HEK293 (cell line): ENCODE data around the gene RNF187.

Source experiments
- CTCF ChIA-PET: fragments of 350-600 bp; formaldehyde crosslinking; extraction: SDS; loops from one replicate; lab custom pipeline; 2021; ENCODE audit warnings: antibody characterized with exemption; lab: Yijun Ruan, JAX
- POLR2A ChIA-PET: fragments of 300-600 bp; formaldehyde crosslinking; extraction: SDS; loops from one replicate; lab custom pipeline; 2020; ENCODE audit warnings: antibody characterized with exemption, inconsistent platforms; lab: Yijun Ruan, JAX
- H3K27ac ChIP-seq: fragments of 200-500 bp; sonication (Bioruptor generic); 2 replicates; pipeline ENCODE4 v1.5.1; 2014; ENCODE audit warnings: low read depth, low read length, control low read depth, inconsistent platforms; ENCODE audit errors: extremely low read depth
- H3K36me3 ChIP-seq, 2 experiments: fragments of 200-500 bp in 1 of 2; sonication (Bioruptor generic) in 1 of 2; 1 replicate in 1 of 2; 2 replicates in 1 of 2; pipeline ENCODE4 v1.5.1; 2014 to 2017; ENCODE audit warnings: inconsistent platforms in 2 of 2, low read length in 2 of 2; ENCODE audit not compliant: control insufficient read depth in 2 of 2, insufficient read depth in 1 of 2
- H3K4me1 ChIP-seq: fragments of 200-500 bp; sonication (Bioruptor generic); 2 replicates; pipeline ENCODE4 v1.5.1; 2014; ENCODE audit warnings: mild to moderate bottlenecking, low read length, inconsistent platforms; ENCODE audit not compliant: control insufficient read depth, insufficient read depth
- H3K4me3 ChIP-seq: 2 replicates; pipeline ENCODE4 v1.5.1; 2011; ENCODE audit warnings: low read depth, mild to moderate bottlenecking, control low read depth, low read length, moderate library complexity
- H3K9me3 ChIP-seq: fragments of 200-500 bp; sonication (Bioruptor generic); 2 replicates; pipeline ENCODE4 v1.5.1; 2014; ENCODE audit warnings: low read depth, low read length, inconsistent platforms; ENCODE audit not compliant: control insufficient read depth, insufficient read depth
- BCL11B ChIP-seq: fragments of 450-650 bp; formaldehyde crosslinking; IDR thresholded peaks from 2 replicates; pipeline ENCODE4 v1.5.1; 2016; ENCODE audit warnings: low read depth, missing biosample characterization, missing genetic modification characterization
- EGR2 ChIP-seq: fragments of 450-650 bp; formaldehyde crosslinking; IDR thresholded peaks from 2 replicates; pipeline ENCODE4 v1.5.1; 2016; ENCODE audit warnings: low read depth, missing biosample characterization, missing genetic modification characterization
- FEZF1 ChIP-seq: fragments of 450-650 bp; formaldehyde crosslinking; IDR thresholded peaks from 2 replicates; pipeline ENCODE4 v1.5.1; 2016; ENCODE audit warnings: missing biosample characterization, missing genetic modification characterization
- KLF10 ChIP-seq: fragments of 450-650 bp; IDR thresholded peaks from 2 replicates; pipeline ENCODE4 v1.5.1; 2018; ENCODE audit warnings: missing biosample characterization, mild to moderate bottlenecking, missing genetic modification characterization
- KLF7 ChIP-seq: fragments of 450-650 bp; formaldehyde crosslinking; IDR thresholded peaks from 2 replicates; pipeline ENCODE4 v1.5.1; 2016; ENCODE audit warnings: missing biosample characterization, missing genetic modification characterization, borderline replicate concordance
- OSR2 ChIP-seq: fragments of 450-650 bp; formaldehyde crosslinking; IDR thresholded peaks from 2 replicates; pipeline ENCODE4 v1.5.1; 2016; ENCODE audit warnings: missing biosample characterization, missing genetic modification characterization
- SCRT1 ChIP-seq: fragments of 450-650 bp; formaldehyde crosslinking; IDR thresholded peaks from 2 replicates; pipeline ENCODE4 v1.5.1; 2016; ENCODE audit warnings: missing biosample characterization, missing genetic modification characterization, borderline replicate concordance
- ZBTB17 ChIP-seq: fragments of 450-650 bp; formaldehyde crosslinking; IDR thresholded peaks from 2 replicates; pipeline ENCODE4 v1.5.1; 2016; ENCODE audit warnings: missing biosample characterization, missing genetic modification characterization
- ZBTB8A ChIP-seq: fragments of 450-650 bp; formaldehyde crosslinking; IDR thresholded peaks from 2 replicates; pipeline ENCODE4 v1.5.1; 2016; ENCODE audit warnings: missing biosample characterization, missing genetic modification characterization
- ZFP69B ChIP-seq: fragments of 450-650 bp; formaldehyde crosslinking; IDR thresholded peaks from 2 replicates; pipeline ENCODE4 v1.5.1; 2016; ENCODE audit warnings: missing biosample characterization, missing genetic modification characterization
- ZNF112 ChIP-seq: fragments of 450-650 bp; formaldehyde crosslinking; IDR thresholded peaks from 2 replicates; pipeline ENCODE4 v1.5.0; 2017; ENCODE audit warnings: missing biosample characterization, missing genetic modification characterization
- ZNF140 ChIP-seq: fragments of 450-650 bp; formaldehyde crosslinking; IDR thresholded peaks from 2 replicates; pipeline ENCODE4 v1.5.1; 2016; ENCODE audit warnings: missing biosample characterization, missing genetic modification characterization
- ZNF223 ChIP-seq: fragments of 450-650 bp; formaldehyde crosslinking; IDR thresholded peaks from 2 replicates; pipeline ENCODE4 v1.5.1; 2016; ENCODE audit warnings: missing biosample characterization, missing genetic modification characterization
- ZNF37A ChIP-seq: fragments of 450-650 bp; IDR thresholded peaks from 2 replicates; pipeline ENCODE4 v1.5.1; 2018; ENCODE audit warnings: missing biosample characterization, missing genetic modification characterization
- ZNF394 ChIP-seq: fragments of 450-650 bp; formaldehyde crosslinking; IDR thresholded peaks from 2 replicates; pipeline ENCODE4 v1.5.1; 2016; ENCODE audit warnings: missing biosample characterization, missing genetic modification characterization, mild to moderate bottlenecking, moderate library complexity, borderline replicate concordance
- ZNF514 ChIP-seq: fragments of 450-650 bp; formaldehyde crosslinking; IDR thresholded peaks from 2 replicates; pipeline ENCODE4 v1.5.1; 2016; ENCODE audit warnings: missing biosample characterization, missing genetic modification characterization
- ZNF521 ChIP-seq: fragments of 450-650 bp; formaldehyde crosslinking; IDR thresholded peaks from 2 replicates; pipeline ENCODE4 v1.5.1; 2017; ENCODE audit warnings: missing biosample characterization, mild to moderate bottlenecking, missing genetic modification characterization
- ZNF529 ChIP-seq: fragments of 450-650 bp; formaldehyde crosslinking; IDR thresholded peaks from 2 replicates; pipeline ENCODE4 v1.5.1; 2017; ENCODE audit warnings: missing genetic modification characterization, missing biosample characterization; ENCODE audit not compliant: insufficient replicate concordance
- ZNF549 ChIP-seq: fragments of 450-650 bp; IDR thresholded peaks from 2 replicates; pipeline ENCODE4 v1.5.1; 2018; ENCODE audit warnings: missing biosample characterization, missing genetic modification characterization, mild to moderate bottlenecking, inconsistent platforms, moderate library complexity
- ZNF555 ChIP-seq: fragments of 450-650 bp; formaldehyde crosslinking; conservative IDR thresholded peaks from 2 replicates; pipeline ENCODE4 v1.5.1; 2017; ENCODE audit warnings: missing biosample characterization, mild to moderate bottlenecking, missing genetic modification characterization, inconsistent platforms
- ZNF600 ChIP-seq: fragments of 450-650 bp; formaldehyde crosslinking; IDR thresholded peaks from 2 replicates; pipeline ENCODE4 v1.5.1; 2016; ENCODE audit warnings: missing biosample characterization, missing genetic modification characterization
- ZNF610 ChIP-seq: fragments of 450-650 bp; formaldehyde crosslinking; IDR thresholded peaks from 2 replicates; pipeline ENCODE4 v1.5.1; 2016; ENCODE audit warnings: missing biosample characterization, missing genetic modification characterization, borderline replicate concordance
- ZNF664 ChIP-seq: fragments of 450-650 bp; formaldehyde crosslinking; IDR thresholded peaks from 2 replicates; pipeline ENCODE4 v1.5.1; 2016; ENCODE audit warnings: missing biosample characterization, missing genetic modification characterization
- ZNF785 ChIP-seq: fragments of 450-650 bp; formaldehyde crosslinking; IDR thresholded peaks from 2 replicates; pipeline ENCODE4 v1.5.1; 2016; ENCODE audit warnings: missing biosample characterization, missing genetic modification characterization
- ZSCAN16 ChIP-seq: fragments of 450-650 bp; formaldehyde crosslinking; IDR thresholded peaks from 2 replicates; pipeline ENCODE4 v1.5.1; 2016; ENCODE audit warnings: missing biosample characterization, missing genetic modification characterization
- ZSCAN23 ChIP-seq: fragments of 450-650 bp; formaldehyde crosslinking; IDR thresholded peaks from 2 replicates; pipeline ENCODE4 v1.5.1; 2016; ENCODE audit warnings: missing biosample characterization, missing genetic modification characterization
- TF ChIP-seq, protein P1 (sequence below): fragments of 450-650 bp; formaldehyde crosslinking; IDR thresholded peaks from 2 replicates; pipeline ENCODE4 v1.5.1; 2016; ENCODE audit warnings: missing biosample characterization, missing genetic modification characterization

The RNF187 gene

DNA sequence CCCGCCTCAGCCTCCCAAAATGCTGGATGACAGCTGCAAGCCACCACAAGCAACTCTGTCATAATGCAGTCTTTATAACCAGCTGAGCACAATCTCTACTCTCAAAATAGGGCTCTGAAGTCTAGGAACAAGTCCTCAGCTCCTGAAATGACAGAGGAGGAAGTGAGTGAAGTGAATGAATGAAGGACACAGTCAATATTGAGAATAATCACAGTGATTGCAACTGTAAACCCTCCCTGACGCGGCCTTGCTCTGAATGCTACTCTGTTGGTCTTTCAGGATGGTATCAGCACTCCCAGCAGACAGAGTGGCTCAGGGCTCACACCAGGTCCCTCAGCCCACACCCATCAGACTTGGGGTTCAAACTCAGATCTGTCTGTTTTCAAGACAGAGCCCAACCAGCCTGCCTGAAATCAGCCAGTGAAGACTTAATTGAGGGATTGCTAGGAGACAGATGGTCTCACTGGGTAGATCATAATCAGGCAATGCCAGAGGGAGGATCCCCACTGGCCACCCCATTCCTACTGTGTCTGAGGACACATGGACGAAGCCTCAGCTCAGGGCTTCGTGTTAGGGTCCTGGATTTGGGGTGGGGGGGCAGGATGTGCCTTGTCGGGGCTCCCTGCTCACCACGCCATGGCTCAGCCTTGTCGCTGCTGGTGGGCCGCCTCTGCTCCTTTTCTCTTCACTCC, 20.9 kb downstream of the RNF187 start:
- ChIA-PET POLR2A (no interaction called here), CTCF (interaction anchor here (0.6 to 0.9 kb wide), 3 partner anchors 50 to 1027 kb away, joined by 3 to 4 read pairs (median 4); no protein-coding TSS in a partner anchor)
- no peak for TF ChIP-seq ZBTB17
- no peak for TF ChIP-seq KLF7 (tag by site-specific recombination)
- no peak for TF ChIP-seq SCRT1
- TF ChIP-seq OSR2 (tag by site-specific recombination), result no peak
- no peak for TF ChIP-seq EGR2 (tag by site-specific recombination)
- TF ChIP-seq, protein P1, sequence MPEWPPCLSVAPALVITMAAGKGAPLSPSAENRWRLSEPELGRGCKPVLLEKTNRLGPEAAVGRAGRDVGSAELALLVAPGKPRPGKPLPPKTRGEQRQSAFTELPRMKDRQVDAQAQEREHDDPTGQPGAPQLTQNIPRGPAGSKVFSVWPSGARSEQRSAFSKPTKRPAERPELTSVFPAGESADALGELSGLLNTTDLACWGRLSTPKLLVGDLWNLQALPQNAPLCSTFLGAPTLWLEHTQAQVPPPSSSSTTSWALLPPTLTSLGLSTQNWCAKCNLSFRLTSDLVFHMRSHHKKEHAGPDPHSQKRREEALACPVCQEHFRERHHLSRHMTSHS (tag by site-specific recombination), result no peak
- TF ChIP-seq ZNF610 (tag by site-specific recombination), result 0 out of 2 replicates have a peak, but pooled peaks have one; percentile 29
- TF ChIP-seq ZNF785 (tag by site-specific recombination), result no peak
- TF ChIP-seq ZNF529 (tag by site-specific recombination), result peak; percentile 20
- peak; percentile 38; the same call in 1 of the 2 replicates for TF ChIP-seq ZNF549 (tag by site-specific recombination)
- no peak for TF ChIP-seq BCL11B

DNA sequence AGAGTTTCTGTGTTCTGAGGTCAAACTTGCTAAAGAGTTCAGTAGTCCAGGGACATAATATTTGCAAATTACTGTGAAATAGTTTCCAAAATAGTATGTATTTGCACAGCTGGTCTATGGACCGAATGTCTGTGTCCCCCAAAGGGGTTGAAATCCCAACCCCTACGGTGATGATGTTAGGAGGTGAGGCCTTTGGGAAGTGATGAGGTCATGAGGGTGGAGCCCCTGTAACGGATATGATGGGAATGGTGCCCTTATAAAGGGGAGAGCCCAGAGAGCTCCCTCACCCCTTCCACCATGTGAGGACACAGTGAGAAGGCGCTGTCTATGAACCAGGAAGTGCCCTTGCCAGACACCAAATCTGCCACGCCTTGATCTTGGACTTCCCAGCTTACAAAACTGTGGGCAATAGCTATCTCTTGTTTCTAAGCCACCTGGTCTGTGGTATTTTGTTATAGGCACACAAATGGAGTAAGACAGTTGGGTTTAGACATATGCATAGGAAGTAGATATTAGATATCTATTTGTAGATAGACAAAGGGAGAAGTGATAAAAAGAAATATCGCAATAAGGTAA, 21.7 kb downstream of the RNF187 start:
- POLR2A ChIA-PET, result no interaction called here
- H3K27ac ChIP-seq, result no peak overlapping the region
- no peaks in the 10 kb centered on the region for H3K4me1 ChIP-seq
- TF ChIP-seq ZNF555 (tag by site-specific recombination) (no peak), KLF10 (tag by site-specific recombination) (no peak), ZNF600 (tag by site-specific recombination) (no peak), ZNF521 (no peak), ZNF37A (tag by site-specific recombination) (no peak), FEZF1 (tag by site-specific recombination) (no peak), ZSCAN16 (tag by site-specific recombination) (no peak), ZNF223 (tag by site-specific recombination) (no peak), ZNF140 (tag by site-specific recombination) (no peak), ZBTB8A (tag by site-specific recombination) (no peak), ZNF394 (tag by site-specific recombination) (no peak), ZNF112 (tag by site-specific recombination) (no peak), ZNF664 (tag by site-specific recombination) (no peak), ZFP69B (tag by site-specific recombination) (no peak), ZSCAN23 (tag by site-specific recombination) (no peak), ZNF514 (tag by site-specific recombination) (no peak)
- TF ChIP-seq, protein P1 (tag by site-specific recombination), result no peak
- TF ChIP-seq, all 188 proteins: peak for 0
- Histone ChIP-seq H3K36me3 (no peaks in the 10 kb centered on the region), H3K4me3 (no peak overlapping the region), H3K9me3 (no peaks in the 10 kb centered on the region)
- CTCF ChIA-PET, result interaction anchor here (0.6 to 0.9 kb wide), 4 partner anchors 23 to 1028 kb away, joined by 3 to 4 read pairs (median 4); no protein-coding TSS in a partner anchor

More for the DNA sequence above, 20.9 kb downstream of the RNF187 start:
- H3K9me3 ChIP-seq, result no peaks in the 10 kb centered on the region
- no peaks in the 10 kb centered on the region for H3K4me1 ChIP-seq
- no peaks in the 10 kb centered on the region for H3K36me3 ChIP-seq
- H3K4me3 ChIP-seq, result no peak overlapping the region
- no peak overlapping the region for H3K27ac ChIP-seq
